Subcutaneous abdominal adipose tissue (tissue), 5 donors: Measurements from ENCODE around the gene MEIS1.

Experiments
- H3K27ac ChIP-seq: one replicate; pipeline ENCODE4 v1.7.0; 2013; ENCODE audit warnings: low read depth, mild to moderate bottlenecking, inconsistent platforms, low read length, moderate library complexity
- H3K27me3 ChIP-seq, 5 donors: one replicate each; pipeline ENCODE4 v1.7.0; 2013; ENCODE audit warnings: low read length in 5 of 5, inconsistent platforms in 1 of 5; ENCODE audit not compliant: control insufficient read depth in 5 of 5, insufficient read depth in 4 of 5
- H3K36me3 ChIP-seq, 5 donors: one replicate each; pipeline ENCODE4 v1.7.0; 2013; ENCODE audit warnings: low read length in 5 of 5; ENCODE audit not compliant: control insufficient read depth in 5 of 5, insufficient read depth in 5 of 5
- H3K4me1 ChIP-seq, 5 donors: one replicate each; pipeline ENCODE4 v1.7.0; 2013; ENCODE audit warnings: low read length in 5 of 5, mild to moderate bottlenecking in 3 of 5, moderate library complexity in 1 of 5; ENCODE audit not compliant: control insufficient read depth in 5 of 5, insufficient read depth in 5 of 5
- H3K4me3 ChIP-seq, 5 donors: one replicate each; pipeline ENCODE4 v1.7.0; 2013; ENCODE audit warnings: low read length in 5 of 5, low read depth in 1 of 5
- H3K9ac ChIP-seq, 5 donors: one replicate each; pipeline ENCODE4 v1.7.0; 2013; ENCODE audit warnings: low read length in 5 of 5, mild to moderate bottlenecking in 4 of 5, moderate library complexity in 3 of 5
- H3K9me3 ChIP-seq, 5 donors: one replicate each; pipeline ENCODE4 v1.7.0; 2013; ENCODE audit warnings: low read length in 5 of 5; ENCODE audit not compliant: control insufficient read depth in 5 of 5
- donor health status: healthy.
- donor health status: healthy.
- donor health status: healthy.
- donor health status: healthy.
- donor health status: healthy.

MEIS1 gene

GRCh38 chr2:66437691-66438497 lies 3.0 kb downstream of the MEIS1 start:
- H3K27ac ChIP-seq = peak overlapping the region; percentile 90
- peaks cover 0 to 75% (median 65%) of the 10 kb centered on the region in 5 donors for H3K4me1 ChIP-seq
- H3K9ac ChIP-seq = peak overlapping the region; percentile 53 to 86 (median 68)
- peaks cover 0 to 13% (median 7%) of the 10 kb centered on the region in 5 donors for H3K27me3 ChIP-seq
- H3K9me3 ChIP-seq = no peaks in the 10 kb centered on the region
- H3K36me3 ChIP-seq = no peaks in the 10 kb centered on the region
- H3K4me3 ChIP-seq = peak overlapping the region; percentile 79 to 93 (median 89)

GRCh38 chr2:66438498-66438833 lies 3.5 kb downstream of the MEIS1 start:
- H3K36me3 ChIP-seq = no peaks in the 10 kb centered on the region
- peak overlapping the region; percentile 53 to 86 (median 68) for H3K9ac ChIP-seq
- H3K9me3 ChIP-seq = no peaks in the 10 kb centered on the region
- peaks cover 0 to 76% (median 62%) of the 10 kb centered on the region in 5 donors for H3K4me1 ChIP-seq
- peaks cover 0 to 10% (median 7%) of the 10 kb centered on the region in 5 donors for H3K27me3 ChIP-seq
- H3K27ac ChIP-seq = peak overlapping the region; percentile 90
- H3K4me3 ChIP-seq = peak overlapping the region; percentile 79 to 93 (median 89)

- H3K4me3 ChIP-seq = peak overlapping the region; percentile 79 to 93 (median 86)
- no peaks in the 10 kb centered on the region for H3K9me3 ChIP-seq
- H3K9ac ChIP-seq = peak overlapping the region; percentile 53 to 86 (median 68)
- peaks cover 0 to 14% (median 7%) of the 10 kb centered on the region in 5 donors for H3K27me3 ChIP-seq
- H3K27ac ChIP-seq = peak overlapping the region; percentile 90
- H3K36me3 ChIP-seq = no peaks in the 10 kb centered on the region
- peaks cover 0 to 76% (median 62%) of the 10 kb centered on the region in 5 donors for H3K4me1 ChIP-seq
These were observed 4.2 kb downstream of the MEIS1 start for GRCh38 chr2:66438891-66439811.

GRCh38 chr2:66439812-66440542 lies 5.1 kb downstream of the MEIS1 start:
- Histone ChIP-seq H3K27ac (peak overlapping the region; percentile 90), H3K36me3 (no peaks in the 10 kb centered on the region), H3K27me3 (peaks cover 0 to 17% (median 7%) of the 10 kb centered on the region in 5 donors)

GRCh38 chr2:66440708-66441497 lies 6.0 kb downstream of the MEIS1 start:
- Histone ChIP-seq H3K9me3 (no peaks in the 10 kb centered on the region), H3K4me1 (peaks cover 0 to 85% (median 67%) of the 10 kb centered on the region in 5 donors), H3K4me3 (peak overlapping the region; percentile 79 to 93 (median 81)), H3K27me3 (peaks cover 0 to 21% (median 7%) of the 10 kb centered on the region in 5 donors), H3K36me3 (no peaks in the 10 kb centered on the region), H3K27ac (peak overlapping the region; percentile 90), H3K9ac (peak overlapping the region in 2 of 5 donors; percentile 37 to 66)

More at GRCh38 chr2:66439812-66440542, 5.1 kb downstream of the MEIS1 start:
- peaks cover 0 to 78% (median 60%) of the 10 kb centered on the region in 5 donors for H3K4me1 ChIP-seq
- H3K9ac ChIP-seq = peak overlapping the region; percentile 0 to 86 (median 68)
- H3K4me3 ChIP-seq = peak overlapping the region; percentile 79 to 93 (median 86)
- H3K9me3 ChIP-seq = no peaks in the 10 kb centered on the region

- no peaks in the 10 kb centered on the region for H3K36me3 ChIP-seq
- H3K27me3 ChIP-seq = peaks cover 0 to 26% (median 7%) of the 10 kb centered on the region in 5 donors
- H3K9me3 ChIP-seq = no peaks in the 10 kb centered on the region
- peaks cover 0 to 92% (median 75%) of the 10 kb centered on the region in 5 donors for H3K4me1 ChIP-seq
- peak overlapping the region; percentile 0 to 93 (median 31) for H3K4me3 ChIP-seq
- H3K27ac ChIP-seq = peak overlapping the region; percentile 90
- peak overlapping the region in 1 of 5 donors; percentile 15 for H3K9ac ChIP-seq
These were observed 6.8 kb downstream of the MEIS1 start for GRCh38 chr2:66441581-66442320.

- no peaks in the 10 kb centered on the region for H3K36me3 ChIP-seq
- peaks cover 0 to 26% (median 7%) of the 10 kb centered on the region in 5 donors for H3K27me3 ChIP-seq
These were observed 7.7 kb downstream of the MEIS1 start for GRCh38 chr2:66442516-66443185.

More at GRCh38 chr2:66442516-66443185, 7.7 kb downstream of the MEIS1 start:
- H3K4me1 ChIP-seq = peaks cover 0 to 89% (median 76%) of the 10 kb centered on the region in 5 donors
- H3K27ac ChIP-seq = peak overlapping the region; percentile 92
- no peaks in the 10 kb centered on the region for H3K9me3 ChIP-seq
- H3K4me3 ChIP-seq = peak overlapping the region in 4 of 5 donors; percentile 60 to 69 (median 65)
- H3K9ac ChIP-seq = peak overlapping the region in 1 of 5 donors; percentile 73
